GM23248 (cell line): ENCODE results near the gene SNX9.

Experiments used
- EZH2 ChIP-seq: fragments of 200-600 bp; sonication (generic); IDR thresholded peaks from 2 replicates; pipeline ENCODE4 v1.6.1; 2018; ENCODE audit warnings: antibody characterized with exemption, mild to moderate bottlenecking; ENCODE audit not compliant: insufficient read depth, poor library complexity, severe bottlenecking
- EZH2phosphoT487 ChIP-seq: fragments of 200-600 bp; sonication (generic); IDR thresholded peaks from 2 replicates; pipeline ENCODE4 v1.6.1; 2018; ENCODE audit warnings: antibody characterized with exemption, moderate library complexity, mild to moderate bottlenecking, low read depth; ENCODE audit not compliant: insufficient read depth

DNA sequence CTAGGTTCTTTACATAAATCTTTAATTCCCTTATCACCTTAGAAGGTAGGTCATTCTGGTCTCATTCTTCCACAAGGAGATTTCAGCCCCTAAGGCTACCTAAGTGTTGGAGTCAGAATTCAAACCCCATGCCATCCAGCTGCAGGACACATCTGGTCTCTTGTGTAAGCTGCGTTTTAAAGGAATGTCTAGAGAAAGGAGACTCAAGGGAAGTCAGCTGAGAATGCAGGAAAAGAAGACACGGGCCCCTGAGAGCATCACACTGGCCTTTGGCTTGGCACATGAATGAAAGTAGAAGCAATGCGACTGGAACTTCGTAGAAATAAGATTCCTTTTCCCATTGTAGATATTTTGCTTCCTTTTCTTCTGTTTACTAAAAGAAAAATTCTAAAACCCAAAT lies 82.0 kb downstream of the SNX9 start:
- TF ChIP-seq EZH2 (no peak), EZH2phosphoT487 (no peak)
